ENCODE data around the gene ZBED1.
"Not testable (repeated sequence)": the region's sequence is repeated elsewhere in the genome, so short reads cannot be mapped to it uniquely, and the experiment has no call there.

Gene ZBED1

GRCh38 chrX:2474963-2475726 lies 25.6 kb downstream of the ZBED1 start:
- DNase-seq (ENCODE audit: low read depth in 2 of 2) = no peak

GRCh38 chrX:2474280-2474962 lies 26.4 kb downstream of the ZBED1 start:
- no peak for DNase-seq (ENCODE audit: low read depth in 2 of 2)

GRCh38 chrX:2473064-2473463 lies 27.7 kb downstream of the ZBED1 start:
- DNase-seq (ENCODE audit: low read depth in 2 of 2) = not testable (repeated sequence)

DNA sequence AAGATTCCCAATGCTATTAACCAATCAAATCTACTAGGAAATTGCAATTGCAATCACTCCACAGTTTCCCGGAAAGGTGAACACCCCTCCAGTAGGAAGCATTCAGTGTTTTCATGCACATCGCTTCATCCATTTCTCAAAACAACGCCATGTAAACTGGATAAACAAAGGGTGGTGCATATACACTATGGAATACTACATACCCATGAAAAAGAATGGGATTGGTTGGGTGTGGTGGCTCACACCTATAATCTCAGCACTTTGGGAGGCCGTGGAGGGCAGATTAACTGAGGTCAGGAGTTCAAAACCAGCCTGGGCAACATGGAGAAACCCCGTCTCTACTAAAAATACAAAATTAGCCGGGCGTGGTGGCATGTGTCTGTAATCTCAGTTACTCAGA lies 29.1 kb downstream of the ZBED1 start:
- no peak for DNase-seq (ENCODE audit: low read depth in 2 of 2)

DNA sequence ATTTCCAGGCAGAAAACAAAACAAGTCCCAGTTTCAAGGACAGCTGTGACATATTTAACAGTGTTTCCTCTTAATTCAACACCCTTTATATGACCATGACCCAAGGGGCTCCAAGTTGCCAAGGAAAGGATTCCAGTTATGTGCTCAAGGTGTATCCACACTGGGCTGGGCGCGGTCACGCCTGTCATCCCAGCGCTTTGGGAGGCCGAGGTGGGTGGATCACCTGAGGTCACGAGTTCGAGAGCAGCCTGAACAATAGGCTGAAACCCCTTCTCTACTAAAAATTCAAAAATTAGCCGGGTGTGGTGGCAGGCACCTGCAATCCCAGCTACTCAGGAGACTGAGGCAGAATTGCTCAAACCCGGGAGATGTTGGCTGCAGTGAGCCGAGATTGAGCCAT lies 29.6 kb downstream of the ZBED1 start:
- not testable (repeated sequence) for DNase-seq (ENCODE audit: low read depth in 2 of 2)

GRCh38 chrX:2469852-2470251 lies 30.9 kb downstream of the ZBED1 start:
- not testable (repeated sequence) for DNase-seq (ENCODE audit: low read depth in 2 of 2)

- DNase-seq (ENCODE audit: low read depth in 2 of 2) = no peak
These were observed 31.5 kb downstream of the ZBED1 start for GRCh38 chrX:2469196-2469685.

DNA sequence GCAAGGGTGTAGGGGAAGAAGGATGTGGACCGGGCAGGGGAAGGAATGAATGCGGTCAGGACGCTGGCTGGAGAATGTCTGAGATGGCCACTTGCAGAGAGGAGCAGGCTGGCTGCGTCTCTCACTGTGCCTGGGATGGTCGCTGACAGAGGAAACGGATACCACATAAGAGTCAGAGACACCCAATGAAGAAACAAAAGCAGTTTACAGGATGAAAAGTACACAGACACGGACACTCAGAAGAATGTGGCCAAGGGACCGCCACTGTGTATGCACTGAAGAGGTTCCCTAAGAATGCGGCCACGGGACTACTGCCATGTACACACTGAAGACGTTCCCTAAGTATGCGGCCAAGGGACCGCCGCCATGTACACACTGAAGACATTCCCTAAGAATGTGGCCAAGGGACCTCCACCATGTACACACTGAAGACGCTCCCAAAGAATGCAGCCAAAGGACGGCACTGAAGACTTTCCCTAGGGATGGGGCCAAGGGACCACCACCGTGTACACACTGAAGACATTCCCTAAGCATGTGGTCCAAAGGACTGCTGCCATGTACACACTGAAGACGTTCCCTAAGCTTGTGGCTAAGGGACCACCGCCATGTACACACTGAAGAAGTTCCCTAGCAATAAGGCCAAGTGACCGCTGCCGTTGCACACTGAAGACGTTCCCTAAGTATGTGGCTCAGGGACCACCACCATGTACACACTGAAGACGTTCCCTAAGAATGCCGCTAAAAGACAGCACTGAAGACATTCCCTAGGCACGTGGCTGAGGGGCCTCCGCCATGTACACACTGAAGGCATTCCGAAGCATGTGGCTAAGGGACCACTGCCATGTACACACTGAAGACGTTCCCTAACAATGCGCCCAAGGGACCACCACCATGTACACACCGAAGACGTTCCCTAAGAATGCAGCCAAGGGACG lies 32.2 kb downstream of the ZBED1 start:
- no peak for DNase-seq (ENCODE audit: low read depth in 2 of 2)

- no peak for DNase-seq (ENCODE audit: low read depth in 2 of 2)
These were observed 33.7 kb downstream of the ZBED1 start for GRCh38 chrX:2466876-2467656.

DNA sequence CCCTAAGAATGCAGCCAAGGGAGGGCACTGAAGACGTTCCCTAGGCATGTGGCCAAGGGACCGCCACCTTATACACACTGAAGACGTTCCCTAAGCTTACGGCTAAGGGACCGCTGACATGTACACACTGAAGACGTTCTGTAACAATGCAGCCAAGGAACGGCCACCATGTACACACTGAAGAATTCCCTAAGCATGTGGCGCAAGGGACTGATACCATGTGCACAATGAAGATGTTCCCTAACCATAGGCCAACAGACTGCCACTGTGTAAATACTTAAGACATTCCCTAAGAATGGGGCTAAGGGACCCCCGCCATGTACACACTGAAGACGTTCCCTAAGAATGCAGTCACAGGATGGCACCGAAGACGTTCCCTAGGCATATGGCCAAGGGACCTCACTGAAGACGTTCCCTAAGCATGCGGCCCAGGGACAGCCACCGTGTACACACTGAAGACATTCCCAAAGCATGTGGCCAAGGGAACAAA lies 36.1 kb downstream of the ZBED1 start:
- DNase-seq (ENCODE audit: low read depth in 2 of 2) = no peak

DNA sequence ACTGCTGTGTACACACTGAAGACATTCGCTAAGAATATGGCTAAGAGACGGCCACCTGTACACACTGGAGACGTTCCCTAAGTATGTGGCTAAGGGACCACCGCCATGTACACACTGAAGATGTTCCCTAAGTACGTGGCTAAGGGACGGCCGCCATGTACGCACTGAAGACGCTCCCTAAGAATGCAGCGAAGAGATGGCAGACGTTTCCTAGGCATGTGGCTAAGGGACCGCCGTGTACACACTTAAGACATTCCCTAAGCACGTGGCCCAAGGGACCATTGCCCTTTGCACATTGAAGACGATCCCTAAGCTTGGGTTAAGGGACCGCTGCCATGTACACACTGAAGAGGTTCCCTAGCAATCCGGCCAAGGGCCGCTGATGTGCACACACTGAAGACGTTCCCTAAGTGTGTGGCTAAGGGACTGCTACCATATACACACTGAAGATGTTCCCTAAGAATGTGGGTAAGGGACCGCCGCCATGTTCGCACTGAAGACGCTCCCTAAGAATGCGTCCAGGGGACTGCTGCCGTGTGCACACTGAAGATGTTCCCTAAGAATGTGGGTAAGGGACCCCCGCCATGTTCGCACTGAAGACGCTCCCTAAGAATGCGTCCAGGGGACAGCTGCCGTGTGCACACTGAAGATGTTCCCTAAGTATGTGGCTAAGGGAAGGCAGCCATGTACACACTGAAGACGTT lies 36.7 kb downstream of the ZBED1 start:
- no peak for DNase-seq (ENCODE audit: low read depth in 2 of 2)

- not testable (repeated sequence) for DNase-seq (ENCODE audit: low read depth in 2 of 2)
These were observed 37.3 kb downstream of the ZBED1 start for GRCh38 chrX:2463481-2463880.

GRCh38 chrX:2462780-2463179 lies 38.0 kb downstream of the ZBED1 start:
- no peak for DNase-seq (ENCODE audit: low read depth in 2 of 2)

DNA sequence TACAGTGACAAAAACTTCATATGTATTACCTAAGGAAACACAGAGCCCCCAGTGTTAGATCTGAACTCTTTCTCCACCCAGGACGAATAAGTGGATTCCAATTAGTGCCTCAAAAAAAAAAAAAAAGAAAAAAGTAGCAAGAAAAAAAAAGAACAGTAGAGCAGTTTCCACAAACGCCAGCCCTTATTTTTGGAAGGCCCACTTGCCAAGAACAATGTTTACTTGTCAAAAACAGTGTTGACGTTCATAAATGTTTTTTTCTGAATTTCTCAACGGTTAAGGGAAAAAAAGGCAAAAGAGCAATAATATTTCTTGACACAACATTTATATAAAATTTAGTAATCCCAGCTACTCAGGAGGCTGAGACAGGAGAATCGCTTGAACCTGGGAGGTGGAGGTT lies 38.7 kb downstream of the ZBED1 start:
- no peak for DNase-seq (ENCODE audit: low read depth in 2 of 2)

GRCh38 chrX:2461711-2462016 lies 39.1 kb downstream of the ZBED1 start:
- DNase-seq (ENCODE audit: low read depth in 2 of 2) = no peak

DNA sequence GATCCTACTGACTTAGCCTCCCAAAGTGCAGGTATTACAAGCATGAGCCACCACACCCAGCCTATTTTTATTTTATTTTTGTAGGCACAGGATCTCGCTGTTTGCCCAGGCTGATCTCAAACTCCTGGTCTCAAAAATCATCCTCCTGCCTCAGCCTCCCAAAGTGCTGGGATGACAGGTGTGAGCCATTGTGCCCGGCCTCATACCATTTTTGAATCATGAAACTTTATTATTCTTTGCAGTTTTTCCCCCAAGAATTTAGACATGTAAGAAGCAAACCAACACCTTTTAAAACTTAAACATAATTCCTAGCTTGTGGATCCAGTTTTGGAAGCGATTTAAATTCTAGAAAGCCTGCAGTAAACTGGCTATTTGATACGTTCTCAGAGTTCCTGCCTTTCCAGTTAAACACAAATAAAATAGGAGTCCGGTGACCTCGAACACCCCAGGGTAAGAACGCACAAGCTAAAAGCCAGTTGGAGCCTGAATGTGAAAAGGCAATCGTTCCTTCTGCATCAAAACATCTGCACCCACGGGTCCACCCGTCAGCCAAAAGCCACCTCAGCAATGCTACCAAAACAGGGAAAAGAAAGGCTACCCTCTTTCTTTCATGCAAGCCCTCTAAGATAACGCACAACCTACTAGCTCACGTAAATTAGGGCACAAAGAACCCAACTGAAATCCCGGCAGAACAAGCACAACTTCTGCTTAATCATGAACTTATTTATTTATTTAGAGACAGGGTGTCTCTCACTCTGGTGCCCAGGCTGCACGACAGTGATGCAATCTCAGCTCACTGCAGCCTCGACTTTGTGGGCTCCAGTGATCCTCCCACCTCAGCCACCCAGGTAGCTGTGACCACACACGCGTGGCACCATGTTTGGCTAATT lies 39.7 kb downstream of the ZBED1 start:
- not testable (repeated sequence) for DNase-seq (ENCODE audit: low read depth in 2 of 2)

GRCh38 chrX:2460048-2460447 lies 40.7 kb downstream of the ZBED1 start:
- not testable (repeated sequence) for DNase-seq (ENCODE audit: low read depth in 2 of 2)

DNA sequence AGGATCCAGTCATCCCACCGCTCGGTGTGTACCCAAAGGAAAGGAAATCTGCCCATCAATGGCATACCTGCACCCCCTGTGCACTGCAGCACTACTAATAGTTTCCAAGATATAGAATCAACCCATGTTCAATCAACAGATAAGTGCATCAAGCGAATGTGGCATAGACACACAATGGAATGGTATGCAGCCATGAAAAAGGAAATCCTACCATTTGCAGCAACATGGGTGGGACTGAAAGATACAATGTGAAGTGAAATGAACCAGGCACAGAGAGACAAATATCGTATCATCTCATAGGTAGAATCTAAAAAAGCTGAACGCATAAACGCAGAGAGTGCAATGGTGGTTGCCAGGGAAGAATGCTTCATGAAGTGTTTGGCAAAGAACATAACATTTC lies 42.5 kb downstream of the ZBED1 start:
- no peak for DNase-seq (ENCODE audit: low read depth in 2 of 2)

- no peak for DNase-seq (ENCODE audit: low read depth in 2 of 2)
These were observed 43.3 kb downstream of the ZBED1 start for GRCh38 chrX:2457289-2458133.
